CD4-positive, alpha-beta memory T cell (primary cell): ENCODE data around the gene CRYL1. TPM values are rescaled to one million over a fixed set of nuclear protein-coding genes. Genes with fewer than 3 reads are reported as not detected.

Experiments used
- CTCF ChIA-PET: fragments of 350-600 bp; sonication (Branson Sonifier 250); formaldehyde crosslinking; loops from one replicate; lab custom pipeline; 2021; ENCODE audit warnings: inconsistent platforms; ENCODE audit not compliant: partially characterized antibody; lab: Charles Lee
- POLR2A ChIA-PET: fragments of 350-600 bp; sonication (Branson Sonifier 250); formaldehyde crosslinking; loops from one replicate; lab custom pipeline; 2021; ENCODE audit not compliant: partially characterized antibody; lab: Charles Lee
- DNase-seq, 5 donors: peaks; one replicate each; pipeline versions ENCODE4 v3.0.0 to v3.0.0-alpha.2; 2020 to 2022; ENCODE audit warnings: mixed read lengths in 1 of 5
- H3K27ac ChIP-seq: one replicate; pipeline ENCODE4 v1.7.0; 2013; ENCODE audit warnings: low read depth, low read length
- H3K27me3 ChIP-seq: 2 replicates; pipeline ENCODE4 v1.7.0; 2013; ENCODE audit warnings: mild to moderate bottlenecking, low read length, moderate library complexity; ENCODE audit not compliant: insufficient read depth
- H3K36me3 ChIP-seq: 2 replicates; pipeline ENCODE4 v1.7.0; 2013; ENCODE audit warnings: mild to moderate bottlenecking, low read length, moderate library complexity; ENCODE audit not compliant: insufficient read depth
- H3K4me1 ChIP-seq: 2 replicates; pipeline ENCODE4 v1.7.0; 2013; ENCODE audit warnings: mild to moderate bottlenecking, low read length, moderate library complexity; ENCODE audit not compliant: insufficient read depth
- H3K4me3 ChIP-seq, 2 donors: one replicate each; pipeline ENCODE4 v1.7.0; 2013; ENCODE audit warnings: low read length in 2 of 2, mild to moderate bottlenecking in 1 of 2
- H3K9me3 ChIP-seq, 2 donors: one replicate each; pipeline ENCODE4 v1.7.0; 2013; ENCODE audit warnings: low read length in 2 of 2, control low read depth in 1 of 2; ENCODE audit not compliant: control insufficient read depth in 1 of 2
- H3K27ac Mint-ChIP-seq, 7 donors: one replicate each; pipeline ENCODE4 v1.8.0; 2020 to 2021; ENCODE audit warnings: mixed read lengths in 7 of 7, mild to moderate bottlenecking in 6 of 7, inconsistent platforms in 3 of 7, moderate library complexity in 3 of 7
- H3K27me3 Mint-ChIP-seq, 2 donors: one replicate each; pipeline ENCODE4 v1.8.0; 2020 to 2021; ENCODE audit warnings: mixed read lengths in 2 of 2
- H3K36me3 Mint-ChIP-seq, 2 donors: one replicate each; pipeline ENCODE4 v1.8.0; 2020 to 2021; ENCODE audit warnings: mixed read lengths in 2 of 2, inconsistent platforms in 1 of 2, mild to moderate bottlenecking in 1 of 2
- H3K4me1 Mint-ChIP-seq, 4 donors: one replicate each; pipeline ENCODE4 v1.8.0; 2020 to 2021; ENCODE audit warnings: mixed read lengths in 4 of 4, mild to moderate bottlenecking in 1 of 4
- H3K4me3 Mint-ChIP-seq, 8 donors: one replicate each; pipeline ENCODE4 v1.8.0; 2020 to 2021; ENCODE audit warnings: mixed read lengths in 8 of 8, mild to moderate bottlenecking in 7 of 8, moderate library complexity in 6 of 8, inconsistent platforms in 3 of 8
- H3K9me3 Mint-ChIP-seq, 8 donors: one replicate each; pipeline ENCODE4 v1.8.0; 2020 to 2021; ENCODE audit warnings: mixed read lengths in 8 of 8, mild to moderate bottlenecking in 5 of 8, inconsistent platforms in 3 of 8, moderate library complexity in 1 of 8
- intact Hi-C: fragments of 100-400 bp; cut with micrococcal nuclease; formaldehyde crosslinking; loops from one replicate; pipeline ENCODE4 v1.15.1; 2023
- polyA plus RNA-seq, 2 donors: library from polyadenylated mRNA; unstranded; fragments of 300-500 nt; fragmentation: Illumina TruSeq; gene quantifications; one replicate each; pipeline ENCODE4 v1.2.3, GENCODE V29; 2021
- total RNA-seq, 2 experiments: library from RNA; stranded (reverse); gene quantifications; one replicate each; pipeline ENCODE4 v1.2.3, GENCODE V29; 2021

CRYL1 gene
- total and polyA plus RNA-seq, 4 experiments from 2014 or later: 18.1 to 59.1 (median 31.1) TPM

- no peaks in the 10 kb centered on the region for H3K4me1 ChIP-seq
- Mint-ChIP-seq H3K9me3 (no peaks in the 10 kb centered on the region), H3K36me3 (no peaks in the 10 kb centered on the region), H3K4me3 (no peak overlapping the region), H3K27me3 (no peaks in the 10 kb centered on the region), H3K4me1 (no peaks in the 10 kb centered on the region), H3K27ac (no peak overlapping the region)
- H3K4me3 ChIP-seq: no peak overlapping the region
- DNase-seq: no peak
- no peaks in the 10 kb centered on the region for H3K27me3 ChIP-seq
- no peaks in the 10 kb centered on the region for H3K9me3 ChIP-seq
- intact Hi-C loops: no loop called here
- no peaks in the 10 kb centered on the region for H3K36me3 ChIP-seq
- CTCF ChIA-PET: interaction anchor here (1.9 kb wide), 1 partner anchor 9 kb away, joined by 5 read pairs; no protein-coding TSS in a partner anchor
- POLR2A ChIA-PET: no interaction called here
- H3K27ac ChIP-seq: no peak overlapping the region
Measured at GRCh38 chr13:20553311-20553710, 27.7 kb upstream of the CRYL1 start.

DNA sequence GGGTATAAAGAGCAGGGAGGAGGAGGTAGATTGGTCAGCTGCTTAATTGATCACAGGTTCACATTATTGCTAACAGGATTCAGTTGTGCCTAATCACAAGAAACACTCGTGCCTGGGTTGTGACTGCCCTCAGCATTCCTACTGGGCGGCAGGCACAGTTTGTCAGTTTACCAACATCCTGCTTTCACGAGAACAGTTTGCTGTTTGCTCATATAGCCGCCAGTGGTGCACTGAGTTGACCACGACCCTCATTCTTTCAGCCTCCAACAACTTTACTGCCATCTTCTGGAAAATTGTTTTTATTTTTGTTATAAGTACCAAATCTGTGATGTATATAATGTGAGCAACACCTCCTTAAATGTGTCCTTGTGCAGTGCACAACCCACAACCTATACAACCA lies 25.1 kb upstream of the CRYL1 start:
- Histone ChIP-seq H3K27me3 (no peaks in the 10 kb centered on the region), H3K4me3 (no peak overlapping the region), H3K4me1 (peaks cover 9% of the 10 kb centered on the region), H3K36me3 (no peaks in the 10 kb centered on the region), H3K9me3 (no peaks in the 10 kb centered on the region), H3K27ac (no peak overlapping the region)
- Mint-ChIP-seq H3K36me3 (no peaks in the 10 kb centered on the region), H3K27me3 (no peaks in the 10 kb centered on the region), H3K27ac (peak overlapping the region in 1 of 7 donors; percentile 12), H3K4me3 (no peak overlapping the region), H3K4me1 (peaks cover 8 to 19% (median 10%) of the 10 kb centered on the region in 4 donors), H3K9me3 (no peaks in the 10 kb centered on the region)
- ChIA-PET CTCF (no interaction called here), POLR2A (no interaction called here)
- DNase-seq: no peak
- intact Hi-C loops: no loop called here

DNA sequence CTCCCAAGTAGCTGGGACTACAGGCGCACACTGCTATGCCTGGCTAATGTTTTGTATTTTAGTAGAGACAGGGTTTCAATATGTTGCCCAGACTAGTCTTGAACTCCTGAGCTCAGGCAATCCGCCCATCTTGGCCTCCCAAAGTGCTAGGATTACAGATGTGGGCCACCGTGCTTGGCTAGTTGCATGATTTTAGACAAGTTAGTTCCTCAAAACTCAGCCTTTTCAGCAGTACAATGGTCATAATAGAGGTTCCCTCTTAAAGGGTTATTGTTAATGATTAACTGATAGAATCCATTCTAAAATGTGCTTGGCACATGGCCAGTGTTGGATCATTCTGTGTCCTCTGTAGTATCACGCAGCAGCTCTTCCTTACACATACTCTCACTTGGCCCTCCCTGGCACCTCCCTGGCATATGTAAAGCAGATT lies 21.8 kb upstream of the CRYL1 start:
- H3K4me1 Mint-ChIP-seq: peaks cover 10 to 23% (median 14%) of the 10 kb centered on the region in 4 donors
- no peak for DNase-seq
- no peak overlapping the region for H3K4me3 ChIP-seq
- CTCF ChIA-PET: interaction anchor here (0.8 kb wide), 1 partner anchor 12 kb away, joined by 3 read pairs; no protein-coding TSS in a partner anchor
- no peaks in the 10 kb centered on the region for H3K9me3 ChIP-seq
- peaks cover 9% of the 10 kb centered on the region for H3K4me1 ChIP-seq
- no peaks in the 10 kb centered on the region for H3K9me3 Mint-ChIP-seq
- H3K4me3 Mint-ChIP-seq: no peak overlapping the region
- peak overlapping the region in 3 of 7 donors; percentile 32 to 51 (median 43) for H3K27ac Mint-ChIP-seq
- H3K36me3 Mint-ChIP-seq: no peaks in the 10 kb centered on the region
- POLR2A ChIA-PET: interaction anchor here (1.1 kb wide), 1 partner anchor 14 kb away, joined by 3 read pairs; no protein-coding TSS in a partner anchor
- no peaks in the 10 kb centered on the region for H3K27me3 Mint-ChIP-seq
- intact Hi-C loops: no loop called here
- H3K27me3 ChIP-seq: no peaks in the 10 kb centered on the region
- no peak overlapping the region for H3K27ac ChIP-seq
- no peaks in the 10 kb centered on the region for H3K36me3 ChIP-seq

DNA sequence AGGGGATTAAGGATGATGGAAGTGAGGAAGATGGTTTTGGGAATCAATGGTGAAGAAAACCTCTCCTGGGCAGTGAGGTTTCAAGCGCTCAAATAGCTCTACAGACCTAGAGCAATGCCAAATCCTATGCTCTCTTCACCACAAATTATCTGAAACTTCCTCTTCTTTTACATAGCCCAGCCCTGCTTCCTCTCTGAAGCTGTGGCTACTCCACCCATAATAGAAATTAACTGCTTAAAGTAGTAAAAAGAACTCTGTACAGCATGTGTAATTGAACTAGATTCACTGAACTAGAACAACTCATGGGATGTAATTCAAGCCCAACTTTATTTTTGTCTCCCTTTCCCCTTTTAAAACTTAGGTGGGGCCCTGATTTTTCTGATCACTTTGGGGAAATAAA lies 20.9 kb upstream of the CRYL1 start:
- no peaks in the 10 kb centered on the region for H3K36me3 Mint-ChIP-seq
- no peaks in the 10 kb centered on the region for H3K9me3 Mint-ChIP-seq
- intact Hi-C loops: no loop called here
- ChIA-PET POLR2A (interaction anchor here (1.1 kb wide), 1 partner anchor 13 kb away, joined by 3 read pairs; no protein-coding TSS in a partner anchor), CTCF (interaction anchor here (0.8 to 1.7 kb wide), 2 partner anchors 11 to 158 kb away, joined by 3 to 4 read pairs; no protein-coding TSS in a partner anchor)
- peaks cover 10 to 23% (median 14%) of the 10 kb centered on the region in 4 donors for H3K4me1 Mint-ChIP-seq
- H3K4me3 Mint-ChIP-seq: peak overlapping the region in 4 of 8 donors; percentile 32 to 45 (median 38)
- Histone ChIP-seq H3K4me3 (no peak overlapping the region), H3K9me3 (no peaks in the 10 kb centered on the region), H3K27me3 (no peaks in the 10 kb centered on the region), H3K27ac (no peak overlapping the region), H3K36me3 (no peaks in the 10 kb centered on the region), H3K4me1 (peaks cover 9% of the 10 kb centered on the region)
- H3K27ac Mint-ChIP-seq: peak overlapping the region in 6 of 7 donors; percentile 2 to 65 (median 25)
- no peaks in the 10 kb centered on the region for H3K27me3 Mint-ChIP-seq
- DNase-seq: no peak

- Mint-ChIP-seq H3K27me3 (no peaks in the 10 kb centered on the region), H3K27ac (no peak overlapping the region), H3K36me3 (no peaks in the 10 kb centered on the region), H3K4me3 (no peak overlapping the region), H3K9me3 (no peaks in the 10 kb centered on the region), H3K4me1 (peaks cover 10 to 23% (median 14%) of the 10 kb centered on the region in 4 donors)
- DNase-seq: no peak
- Histone ChIP-seq H3K27ac (no peak overlapping the region), H3K27me3 (no peaks in the 10 kb centered on the region), H3K4me1 (peaks cover 9% of the 10 kb centered on the region), H3K36me3 (no peaks in the 10 kb centered on the region), H3K4me3 (no peak overlapping the region), H3K9me3 (no peaks in the 10 kb centered on the region)
- ChIA-PET POLR2A (interaction anchor here (0.8 to 1.5 kb wide), 2 partner anchors 18 to 22 kb away, joined by 4 to 5 read pairs; partner anchors contain the start of gene CRYL1), CTCF (interaction anchor here (1.2 to 1.7 kb wide), 2 partner anchors 9 to 15 kb away, joined by 3 to 5 read pairs; no protein-coding TSS in a partner anchor)
- intact Hi-C loops: no loop called here
Measured at GRCh38 chr13:20544201-20544923, 18.7 kb upstream of the CRYL1 start.

DNA sequence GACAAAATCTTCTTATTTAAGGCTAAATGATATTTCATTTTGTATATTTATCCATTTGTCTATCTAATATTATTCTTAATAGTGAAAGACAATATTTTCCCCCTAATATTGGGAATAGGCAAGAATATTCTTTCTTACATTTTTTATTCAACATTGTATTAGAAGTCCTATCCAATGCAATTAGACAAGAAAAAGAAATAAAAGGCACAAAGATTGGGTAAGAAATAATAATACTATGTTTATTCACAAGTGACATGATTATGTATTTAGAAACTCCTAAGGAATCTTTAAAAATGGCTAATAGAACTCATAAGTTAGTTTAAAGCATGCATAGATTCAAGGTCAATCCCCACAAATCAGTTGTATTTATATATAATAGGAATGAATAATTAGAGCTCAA lies 11.3 kb upstream of the CRYL1 start:
- no peaks in the 10 kb centered on the region for H3K27me3 Mint-ChIP-seq
- H3K27ac Mint-ChIP-seq: no peak overlapping the region
- Histone ChIP-seq H3K27ac (no peak overlapping the region), H3K36me3 (no peaks in the 10 kb centered on the region), H3K27me3 (no peaks in the 10 kb centered on the region), H3K4me1 (no peaks in the 10 kb centered on the region), H3K4me3 (no peak overlapping the region), H3K9me3 (no peaks in the 10 kb centered on the region)
- peaks cover 3 to 4% of the 10 kb centered on the region in 2 donors for H3K36me3 Mint-ChIP-seq
- POLR2A ChIA-PET: interaction anchor here (1.0 kb wide), 1 partner anchor 11 kb away, joined by 4 read pairs; the partner anchor contains the start of gene CRYL1
- no peaks in the 10 kb centered on the region for H3K4me1 Mint-ChIP-seq
- peaks cover 0 to 21% (median 8%) of the 10 kb centered on the region in 8 donors for H3K9me3 Mint-ChIP-seq
- no peak for DNase-seq
- intact Hi-C loops: no loop called here
- H3K4me3 Mint-ChIP-seq: no peak overlapping the region
- CTCF ChIA-PET: no interaction called here

- ChIA-PET POLR2A (interaction anchor here (0.7 kb wide), 1 partner anchor 13 kb away, joined by 3 read pairs; no protein-coding TSS in a partner anchor), CTCF (interaction anchor here (1.0 kb wide), 1 partner anchor 11 kb away, joined by 5 read pairs; no protein-coding TSS in a partner anchor)
- Histone ChIP-seq H3K36me3 (no peaks in the 10 kb centered on the region), H3K9me3 (no peaks in the 10 kb centered on the region), H3K4me3 (no peak overlapping the region), H3K4me1 (no peaks in the 10 kb centered on the region), H3K27ac (no peak overlapping the region), H3K27me3 (no peaks in the 10 kb centered on the region)
- Mint-ChIP-seq H3K27me3 (peaks cover 0 to 5% of the 10 kb centered on the region in 2 donors), H3K4me1 (no peaks in the 10 kb centered on the region), H3K27ac (no peak overlapping the region), H3K9me3 (peaks cover 0 to 21% (median 8%) of the 10 kb centered on the region in 8 donors), H3K36me3 (peaks cover 3 to 4% of the 10 kb centered on the region in 2 donors), H3K4me3 (no peak overlapping the region)
- intact Hi-C loops: no loop called here
- DNase-seq: no peak
Measured at GRCh38 chr13:20534038-20534608, 8.5 kb upstream of the CRYL1 start.
